DMS53 treated with DMSO at 0.1 percent for 48 hours (cell line): ENCODE measurements around the gene SNU13.
A peak's percentile ranks its signal among the peaks of the same experiment; 100 is the strongest.
"Not testable (repeated sequence)": the region's sequence is repeated elsewhere in the genome, so short reads cannot be mapped to it uniquely, and the experiment has no call there.

ENCODE experiments used
- DNase-seq: peaks from one replicate; lab custom pipeline; 2025; ENCODE audit not compliant: unreplicated experiment; lab: John Stamatoyannopoulos, UW

SNU13 gene

DNA sequence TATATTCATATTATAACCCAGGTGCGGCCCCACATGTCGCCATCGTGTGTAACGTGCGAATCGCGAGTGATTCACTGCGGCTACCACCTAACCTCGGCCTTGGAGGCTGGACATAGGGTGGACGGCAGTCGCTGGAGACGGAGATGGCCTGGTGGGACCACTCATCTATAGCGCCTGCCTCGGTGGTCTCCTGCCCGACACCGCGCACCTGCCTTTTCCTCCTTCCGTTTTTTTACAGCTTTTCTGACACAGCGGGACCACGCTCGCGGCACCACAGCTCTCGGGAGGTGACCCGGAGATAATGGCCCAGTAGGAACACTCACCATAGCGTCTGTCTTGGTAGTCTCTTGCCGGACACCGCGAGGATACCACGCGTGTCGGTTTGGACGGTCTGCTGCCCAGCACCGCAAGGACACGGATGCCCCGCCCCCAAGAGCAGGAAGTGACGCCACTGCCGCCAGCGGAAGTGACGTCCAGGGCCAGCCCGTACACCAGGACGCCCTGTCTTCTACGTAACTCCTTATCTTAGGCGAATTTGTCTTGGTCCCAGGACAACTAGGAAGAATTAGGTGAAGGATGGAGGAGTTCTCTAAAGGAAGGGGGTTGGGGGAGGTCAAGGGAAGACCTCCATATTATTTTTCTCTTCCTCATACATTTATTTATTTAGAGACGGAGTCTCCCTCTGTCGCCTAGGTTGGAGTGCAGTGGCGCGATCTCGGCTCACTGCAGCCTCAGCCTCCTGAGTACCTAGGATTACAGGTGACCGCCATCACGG is 6.4 kb downstream of the SNU13 start:
- DNase-seq: no peak

DNA sequence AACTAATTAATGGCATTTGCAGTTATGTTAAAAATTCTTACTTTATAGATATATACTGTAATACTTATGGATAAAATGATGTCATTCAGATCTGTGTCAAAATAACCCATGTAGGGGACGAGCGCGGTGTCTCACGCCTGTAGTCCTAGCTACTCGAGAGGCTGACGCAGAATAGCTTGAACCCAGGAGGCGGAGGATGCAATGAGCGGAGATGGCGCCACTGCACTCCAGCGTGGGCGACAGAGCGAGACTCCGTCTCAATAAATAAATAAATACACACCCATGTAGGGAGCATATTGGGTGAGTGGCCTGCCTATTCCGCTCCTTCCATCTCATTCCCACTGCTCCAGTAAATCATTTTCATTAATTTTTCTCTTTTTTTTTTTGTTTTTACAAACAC is 7.1 kb downstream of the SNU13 start:
- no peak for DNase-seq

DNA sequence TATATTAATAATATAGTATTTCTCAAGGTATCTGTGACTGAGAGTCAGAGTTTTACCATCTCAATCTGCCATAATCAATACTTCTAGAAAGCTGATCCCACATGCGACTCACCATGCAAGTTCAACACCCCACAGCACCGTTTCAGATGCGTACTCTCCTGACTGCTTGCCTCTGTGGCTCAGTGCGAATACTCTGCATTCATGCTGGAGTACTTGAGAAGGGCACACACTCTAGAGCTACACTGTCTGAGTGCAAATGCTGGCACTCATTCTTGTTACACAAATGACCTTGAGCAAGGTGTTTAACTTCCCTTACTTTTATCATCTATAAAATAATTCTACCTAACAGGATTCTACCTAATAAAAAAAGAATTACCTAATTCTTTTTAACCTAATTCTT is 12.5 kb downstream of the SNU13 start:
- no peak for DNase-seq

- DNase-seq: no peak
Observed at GRCh38 chr22:41674846-41675340, 13.8 kb downstream of the SNU13 start.

GRCh38 chr22:41672780-41673509 is 15.7 kb downstream of the SNU13 start:
- DNase-seq: no peak

DNA sequence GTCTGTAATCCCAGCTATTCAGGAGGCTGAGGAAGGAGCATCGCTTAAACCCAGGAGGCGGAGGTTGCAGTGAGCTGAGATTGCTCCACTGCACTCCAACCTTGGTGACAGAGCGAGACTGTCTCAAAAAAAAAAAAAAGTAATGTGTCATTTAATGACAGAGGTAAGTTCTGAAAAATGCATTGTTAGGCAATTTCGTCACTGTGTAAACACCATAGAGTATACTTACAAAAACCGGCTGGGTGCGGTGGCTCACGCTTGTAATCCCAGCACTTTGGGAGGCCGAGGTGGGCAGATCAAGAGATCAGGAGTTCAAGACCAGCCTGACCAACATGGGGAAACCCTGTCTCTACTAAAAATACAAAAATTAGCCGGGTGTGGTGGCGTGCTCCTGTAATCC is 16.6 kb downstream of the SNU13 start:
- peak; percentile 53 for DNase-seq

DNA sequence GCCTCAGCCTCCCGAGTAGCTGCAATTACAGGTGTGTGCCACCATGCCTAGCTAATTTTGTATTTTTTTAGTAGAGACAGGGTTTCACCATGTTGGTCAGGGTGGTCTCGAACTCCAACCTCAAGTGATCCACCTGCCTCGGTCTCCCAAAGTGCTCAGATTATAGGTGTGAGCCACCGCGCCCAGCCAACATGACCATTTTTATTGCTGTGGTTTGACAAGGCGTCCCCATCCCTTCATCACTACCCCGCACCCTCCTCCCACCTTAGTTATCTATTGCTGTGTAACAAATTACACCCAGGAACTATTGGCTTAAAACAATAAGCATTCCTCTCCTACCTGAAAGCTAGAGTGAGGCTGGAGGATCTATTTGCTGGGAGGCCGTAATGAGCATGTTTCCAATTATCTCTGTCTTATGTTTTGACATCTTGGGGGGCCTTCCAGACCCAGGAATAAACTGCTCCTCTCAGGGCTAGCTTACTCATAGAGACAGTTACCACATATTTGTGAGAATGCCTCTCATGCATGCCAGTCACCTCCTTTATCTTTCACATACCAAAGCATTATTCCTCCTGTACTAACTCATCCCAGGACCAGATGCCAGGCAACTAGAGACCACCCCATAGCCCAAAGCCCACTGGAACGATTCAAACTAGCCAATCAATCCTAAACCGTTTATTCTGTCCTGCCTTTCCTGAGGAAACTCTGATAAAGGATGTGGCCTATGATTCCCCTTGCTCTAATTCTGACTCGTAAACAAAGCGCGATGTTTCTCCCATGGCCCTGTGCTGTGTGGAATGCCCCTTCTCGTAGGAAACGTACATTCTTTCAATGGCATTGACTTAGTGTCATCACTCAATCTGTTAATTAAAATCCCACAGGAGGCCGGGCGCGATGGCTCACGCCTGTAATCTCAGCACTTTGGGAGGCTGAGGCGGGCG is 19.4 kb downstream of the SNU13 start:
- no peak for DNase-seq

GRCh38 chr22:41664951-41665350 is 23.7 kb downstream of the SNU13 start:
- no peak for DNase-seq

DNA sequence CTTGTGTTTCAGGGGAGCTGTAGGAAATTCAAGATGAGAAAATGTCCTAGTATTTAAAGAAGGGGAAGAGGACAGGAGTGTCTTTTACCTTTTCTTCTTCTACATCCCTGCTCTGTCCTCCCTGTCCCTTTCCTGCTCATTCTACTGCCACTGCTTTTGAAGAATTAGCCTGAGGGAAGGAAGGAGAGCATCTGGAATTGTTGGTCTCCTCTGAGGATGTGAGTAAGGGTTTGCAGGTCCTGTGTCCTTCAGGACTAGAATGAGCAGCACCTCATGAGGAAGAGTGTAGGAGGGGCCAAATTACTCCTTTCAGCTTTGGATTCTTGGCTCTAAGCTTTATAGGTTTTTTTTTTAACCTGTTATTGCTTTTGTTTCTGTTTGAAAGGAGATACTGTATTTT is 24.2 kb downstream of the SNU13 start:
- DNase-seq: no peak

DNA sequence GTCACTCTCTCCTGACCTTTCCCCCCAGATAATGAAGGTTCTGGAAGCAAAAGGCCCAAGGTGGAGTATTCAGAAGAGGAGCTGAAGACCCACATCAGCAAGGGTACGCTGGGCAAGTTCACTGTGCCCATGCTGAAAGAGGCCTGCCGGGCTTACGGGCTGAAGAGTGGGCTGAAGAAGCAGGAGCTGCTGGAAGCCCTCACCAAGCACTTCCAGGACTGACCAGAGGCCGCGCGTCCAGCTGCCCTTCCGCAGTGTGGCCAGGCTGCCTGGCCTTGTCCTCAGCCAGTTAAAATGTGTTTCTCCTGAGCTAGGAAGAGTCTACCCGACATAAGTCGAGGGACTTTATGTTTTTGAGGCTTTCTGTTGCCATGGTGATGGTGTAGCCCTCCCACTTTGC is 25.1 kb downstream of the SNU13 start:
- not testable (repeated sequence) for DNase-seq

- no peak for DNase-seq
Observed at GRCh38 chr22:41661713-41662112, 27.0 kb downstream of the SNU13 start.

- DNase-seq: no peak
Observed at GRCh38 chr22:41661088-41661487, 27.6 kb downstream of the SNU13 start.

GRCh38 chr22:41660416-41660815 is 28.3 kb downstream of the SNU13 start:
- DNase-seq: no peak

- DNase-seq: no peak
Observed at GRCh38 chr22:41659941-41660340, 28.7 kb downstream of the SNU13 start.

DNA sequence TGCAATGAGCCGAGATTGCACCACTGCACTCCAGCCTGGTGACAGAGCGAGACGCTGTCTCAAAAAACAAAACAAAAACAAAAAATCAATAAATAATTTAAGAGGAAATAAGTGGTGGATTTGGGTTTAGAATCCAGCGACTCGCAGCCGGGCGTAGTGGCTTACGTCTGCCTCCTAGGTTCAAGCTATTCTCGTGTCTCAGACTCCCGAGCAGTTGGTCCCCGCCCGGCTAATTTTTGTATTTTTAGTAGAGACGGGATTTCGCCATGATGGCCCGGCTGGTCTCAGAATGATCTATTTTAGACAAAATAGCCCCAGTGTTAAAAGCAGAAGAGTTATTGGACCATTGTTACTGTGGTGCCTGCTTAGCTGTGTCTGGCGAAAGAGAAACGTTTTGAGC is 29.8 kb downstream of the SNU13 start:
- DNase-seq: no peak

DNA sequence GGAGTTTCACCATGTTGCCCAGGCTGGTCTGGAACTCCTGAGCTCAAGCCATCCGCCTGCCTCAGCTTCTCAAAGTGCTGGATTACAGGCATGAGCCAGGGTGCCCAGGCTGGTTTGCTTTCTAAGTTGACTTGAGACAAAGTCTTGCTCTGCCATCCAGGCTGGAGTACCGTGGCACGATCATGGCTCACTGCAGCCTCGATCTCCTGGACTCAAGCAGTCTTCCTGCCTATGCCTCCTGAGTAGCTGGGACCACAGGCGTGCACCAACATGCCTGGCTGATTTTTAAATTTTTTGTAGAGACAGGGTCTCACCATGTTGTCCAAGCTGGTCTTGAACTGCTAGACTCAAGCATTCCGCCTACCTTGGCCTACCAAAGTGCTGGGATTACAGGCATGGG is 31.0 kb downstream of the SNU13 start:
- DNase-seq: no peak

- DNase-seq: no peak
Observed at GRCh38 chr22:41656556-41656955, 32.1 kb downstream of the SNU13 start.

GRCh38 chr22:41654322-41654721 is 34.3 kb downstream of the SNU13 start:
- DNase-seq: no peak

- no peak for DNase-seq
Observed at GRCh38 chr22:41650821-41651220, 37.8 kb downstream of the SNU13 start.

GRCh38 chr22:41650229-41650628 is 38.4 kb downstream of the SNU13 start:
- DNase-seq: no peak

DNA sequence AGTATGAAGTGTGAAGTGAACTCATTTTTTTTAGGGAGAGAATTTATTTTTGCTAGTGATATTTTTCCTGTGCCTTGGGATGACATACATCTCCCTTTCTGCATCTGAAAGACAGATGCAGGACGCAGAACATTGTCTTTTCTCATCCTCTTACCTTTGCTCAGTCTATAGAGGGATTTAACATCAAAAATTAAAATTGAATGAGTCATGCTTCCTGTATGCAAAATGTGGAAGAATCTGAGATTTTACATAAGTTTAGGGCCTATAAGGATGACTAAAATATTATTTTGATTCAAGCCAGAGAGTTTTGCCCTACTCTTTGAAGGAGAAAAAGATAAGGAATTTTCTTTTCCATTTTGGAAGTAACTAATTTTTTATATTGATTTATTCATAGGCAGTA is 40.2 kb downstream of the SNU13 start:
- DNase-seq: no peak
